IPS-18a (cell line): ENCODE results near the gene FOS.
A peak's percentile ranks its signal among the peaks of the same experiment; 100 is the strongest.

Experiments used
- H3K27ac ChIP-seq: one replicate; pipeline ENCODE4 v1.5.1; 2013; ENCODE audit warnings: low read length
- H3K27me3 ChIP-seq: one replicate; pipeline ENCODE4 v1.6.1; 2013; ENCODE audit warnings: mild to moderate bottlenecking, low read length; ENCODE audit not compliant: control insufficient read depth, insufficient read depth
- H3K36me3 ChIP-seq: one replicate; pipeline ENCODE4 v1.6.1; 2013; ENCODE audit warnings: low read depth, low read length; ENCODE audit not compliant: control insufficient read depth
- H3K4me1 ChIP-seq: one replicate; pipeline ENCODE4 v1.6.1; 2013; ENCODE audit warnings: low read depth, low read length; ENCODE audit not compliant: control insufficient read depth
- H3K4me3 ChIP-seq: one replicate; pipeline ENCODE4 v1.5.1; 2013; ENCODE audit warnings: low read length
- H3K9ac ChIP-seq: one replicate; pipeline ENCODE4 v1.6.1; 2013; ENCODE audit warnings: mild to moderate bottlenecking, low read length, moderate library complexity
- H3K9me3 ChIP-seq: one replicate; pipeline ENCODE4 v1.6.1; 2013; ENCODE audit warnings: low read depth, low read length; ENCODE audit not compliant: control insufficient read depth

FOS gene

GRCh38 chr14:75290851-75291250, 12.2 kb downstream of the FOS start:
- Histone ChIP-seq H3K27ac (no peak overlapping the region), H3K4me1 (peaks cover 15% of the 10 kb centered on the region), H3K36me3 (no peaks in the 10 kb centered on the region), H3K9ac (no peak overlapping the region), H3K9me3 (no peaks in the 10 kb centered on the region), H3K4me3 (no peak overlapping the region), H3K27me3 (no peaks in the 10 kb centered on the region)

- Histone ChIP-seq H3K4me3 (no peak overlapping the region), H3K9me3 (no peaks in the 10 kb centered on the region), H3K36me3 (no peaks in the 10 kb centered on the region), H3K4me1 (peaks cover 17% of the 10 kb centered on the region), H3K27ac (no peak overlapping the region), H3K27me3 (no peaks in the 10 kb centered on the region), H3K9ac (no peak overlapping the region)
Measured at GRCh38 chr14:75291331-75291730, 12.7 kb downstream of the FOS start.

GRCh38 chr14:75292101-75292563, 13.5 kb downstream of the FOS start:
- H3K4me3 ChIP-seq = no peak overlapping the region
- no peak overlapping the region for H3K9ac ChIP-seq
- H3K36me3 ChIP-seq = no peaks in the 10 kb centered on the region
- no peak overlapping the region for H3K27ac ChIP-seq
- no peaks in the 10 kb centered on the region for H3K27me3 ChIP-seq
- no peaks in the 10 kb centered on the region for H3K9me3 ChIP-seq
- H3K4me1 ChIP-seq = peaks cover 17% of the 10 kb centered on the region

- Histone ChIP-seq H3K36me3 (no peaks in the 10 kb centered on the region), H3K4me3 (no peak overlapping the region), H3K27me3 (no peaks in the 10 kb centered on the region), H3K27ac (no peak overlapping the region), H3K4me1 (peaks cover 11% of the 10 kb centered on the region), H3K9ac (no peak overlapping the region), H3K9me3 (no peaks in the 10 kb centered on the region)
Measured at GRCh38 chr14:75292886-75293285, 14.3 kb downstream of the FOS start.

DNA sequence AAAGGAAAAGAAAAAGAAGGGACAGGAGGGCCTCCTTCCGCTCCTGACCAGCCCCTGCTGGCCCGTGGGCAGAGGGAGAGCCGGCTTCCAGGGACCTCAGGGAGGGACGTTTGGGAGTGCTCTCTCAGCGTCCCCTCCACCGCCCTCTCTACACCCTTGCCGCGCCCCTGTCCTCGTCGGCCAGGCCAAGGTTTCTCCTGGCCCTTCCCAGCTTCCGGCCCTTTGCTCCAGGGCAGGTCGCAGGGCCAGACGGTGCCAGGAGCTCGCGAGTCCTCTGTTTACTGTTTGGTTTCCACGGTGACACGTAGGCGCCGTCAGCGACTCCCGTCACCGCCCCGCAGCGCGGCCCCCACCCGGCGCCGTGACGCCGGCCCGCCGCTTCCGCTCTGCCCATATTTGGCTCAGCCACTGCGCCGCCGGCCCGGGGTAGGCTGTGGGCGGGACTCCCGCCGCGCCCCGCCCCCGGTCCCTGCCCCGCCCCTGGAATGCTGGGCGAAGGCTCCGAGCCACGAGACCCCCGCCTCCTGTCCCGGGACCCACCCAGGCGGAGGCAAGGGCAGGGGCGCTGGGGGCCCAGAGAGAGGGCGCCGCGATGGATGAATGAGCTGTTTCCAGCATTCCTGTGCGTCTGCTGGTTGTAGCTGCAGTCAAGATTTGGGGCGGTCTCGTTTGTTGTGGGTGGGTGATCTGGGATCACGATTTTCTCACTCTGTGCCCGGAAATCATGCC, 15.5 kb downstream of the FOS start:
- H3K4me1 ChIP-seq = peaks cover 8% of the 10 kb centered on the region
- H3K27me3 ChIP-seq = no peaks in the 10 kb centered on the region
- no peaks in the 10 kb centered on the region for H3K36me3 ChIP-seq
- H3K4me3 ChIP-seq = peak overlapping the region; percentile 74
- peak overlapping the region; percentile 89 for H3K27ac ChIP-seq
- peak overlapping the region; percentile 90 for H3K9ac ChIP-seq
- H3K9me3 ChIP-seq = no peaks in the 10 kb centered on the region

GRCh38 chr14:75294649-75295033, 16.0 kb downstream of the FOS start:
- H3K4me3 ChIP-seq = peak overlapping the region; percentile 74
- H3K36me3 ChIP-seq = no peaks in the 10 kb centered on the region
- no peaks in the 10 kb centered on the region for H3K9me3 ChIP-seq
- H3K4me1 ChIP-seq = peaks cover 8% of the 10 kb centered on the region
- peak overlapping the region; percentile 89 for H3K27ac ChIP-seq
- H3K9ac ChIP-seq = peak overlapping the region; percentile 78
- no peaks in the 10 kb centered on the region for H3K27me3 ChIP-seq

DNA sequence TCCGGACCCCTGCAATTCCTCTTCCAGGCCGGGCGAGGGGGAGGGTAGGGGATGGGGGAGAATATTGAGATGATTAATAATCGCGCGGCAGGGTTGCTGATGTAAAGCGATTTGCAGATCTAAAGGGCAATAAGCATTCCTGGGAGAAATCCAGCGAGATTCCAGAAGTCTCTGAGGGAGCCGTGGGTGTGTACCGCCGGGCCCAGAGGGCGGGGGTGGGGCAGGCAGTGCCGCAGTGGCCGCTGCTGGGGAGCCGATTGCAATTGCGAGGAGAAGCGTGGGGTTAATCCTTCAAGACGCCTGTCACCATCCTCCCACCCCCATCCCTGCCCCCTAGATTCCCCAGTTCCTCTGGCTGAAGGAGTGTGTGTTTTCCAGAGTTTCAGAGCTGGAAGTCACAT, 16.4 kb downstream of the FOS start:
- no peaks in the 10 kb centered on the region for H3K27me3 ChIP-seq
- no peaks in the 10 kb centered on the region for H3K36me3 ChIP-seq
- H3K4me1 ChIP-seq = peaks cover 8% of the 10 kb centered on the region
- H3K4me3 ChIP-seq = peak overlapping the region; percentile 74
- no peaks in the 10 kb centered on the region for H3K9me3 ChIP-seq
- H3K27ac ChIP-seq = no peak overlapping the region
- H3K9ac ChIP-seq = peak overlapping the region; percentile 78

DNA sequence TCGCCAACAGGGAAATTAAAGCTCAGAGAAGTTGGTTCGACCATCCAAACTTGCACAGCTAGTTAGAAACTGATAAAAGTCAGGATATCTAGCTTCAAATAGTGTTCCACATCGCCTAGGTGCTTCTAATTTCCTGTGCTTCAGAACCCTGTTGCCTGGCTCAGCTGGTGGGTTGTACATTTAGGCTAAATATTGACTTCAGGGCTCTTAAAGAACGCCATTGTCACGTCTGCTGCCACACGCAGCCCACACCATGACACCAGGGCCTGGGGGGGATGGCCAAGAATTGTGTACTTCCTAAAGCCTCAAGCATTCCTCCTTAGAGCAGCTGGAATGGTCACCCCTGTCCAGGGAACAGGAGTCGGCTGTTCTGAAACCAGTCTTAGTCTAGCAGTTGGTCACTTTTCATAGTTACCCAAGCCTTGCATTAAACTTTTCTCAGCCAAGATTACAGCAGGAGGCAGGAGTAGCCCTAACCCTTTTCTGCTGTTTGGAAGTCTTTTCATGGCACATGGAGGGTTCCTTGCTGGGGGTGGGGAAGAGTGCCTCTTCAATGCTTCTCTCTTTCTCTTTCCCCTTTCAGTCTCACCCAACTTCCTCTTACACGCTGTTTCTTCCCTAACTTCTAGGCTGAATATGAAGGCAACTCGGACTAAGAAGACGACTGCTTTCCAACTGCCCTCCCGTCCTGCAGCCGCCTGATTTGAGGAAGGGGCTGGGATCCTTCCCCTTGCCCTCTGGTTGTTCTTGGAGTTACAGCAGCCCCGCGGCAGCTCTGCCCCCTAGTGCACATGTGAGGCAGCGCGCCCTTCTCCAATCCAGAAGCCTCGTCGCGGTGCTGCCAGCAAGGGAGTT, 17.1 kb downstream of the FOS start:
- H3K4me3 ChIP-seq = peak overlapping the region; percentile 74
- no peaks in the 10 kb centered on the region for H3K9me3 ChIP-seq
- H3K27ac ChIP-seq = no peak overlapping the region
- H3K4me1 ChIP-seq = peaks cover 8% of the 10 kb centered on the region
- no peaks in the 10 kb centered on the region for H3K36me3 ChIP-seq
- peak overlapping the region; percentile 78 for H3K9ac ChIP-seq
- no peaks in the 10 kb centered on the region for H3K27me3 ChIP-seq

DNA sequence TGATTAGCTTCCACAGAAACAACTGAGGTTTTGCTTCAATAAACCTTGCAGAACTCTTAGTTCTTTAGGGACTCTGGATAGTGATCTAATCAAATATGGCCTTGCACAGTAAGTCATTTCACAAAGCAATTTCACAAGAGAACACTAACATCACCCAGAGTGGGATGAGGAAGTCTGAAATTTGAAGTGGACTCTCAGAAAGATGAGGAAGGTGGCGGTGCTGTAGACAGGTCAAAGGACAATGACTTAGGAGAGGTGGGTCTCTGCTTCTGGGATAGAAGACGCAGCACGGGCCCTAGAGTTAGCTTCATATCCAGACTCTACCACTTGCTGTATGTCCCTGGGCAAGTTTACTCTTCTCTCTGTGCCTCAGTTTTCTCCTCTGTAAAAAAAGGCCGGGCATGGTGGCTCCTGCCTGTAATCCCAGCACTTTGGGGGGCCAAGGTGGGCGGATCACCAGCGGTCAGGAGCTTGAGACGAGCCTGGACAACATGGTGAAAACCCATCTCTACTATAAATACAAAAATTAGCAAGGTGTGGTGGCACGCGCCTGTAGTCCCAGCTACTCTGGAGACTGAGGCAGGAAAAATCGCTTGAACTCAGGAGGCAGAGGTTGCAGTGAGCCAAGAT, 18.9 kb downstream of the FOS start:
- H3K27ac ChIP-seq = no peak overlapping the region

GRCh38 chr14:75298187-75298965, 19.7 kb downstream of the FOS start:
- Histone ChIP-seq H3K9ac (no peak overlapping the region), H3K4me3 (no peak overlapping the region), H3K4me1 (peaks cover 8% of the 10 kb centered on the region), H3K27ac (no peak overlapping the region), H3K36me3 (no peaks in the 10 kb centered on the region), H3K27me3 (no peaks in the 10 kb centered on the region), H3K9me3 (no peaks in the 10 kb centered on the region)

More for the DNA sequence above, 18.9 kb downstream of the FOS start:
- Histone ChIP-seq H3K36me3 (no peaks in the 10 kb centered on the region), H3K4me3 (no peak overlapping the region), H3K4me1 (peaks cover 8% of the 10 kb centered on the region), H3K9me3 (no peaks in the 10 kb centered on the region), H3K9ac (no peak overlapping the region), H3K27me3 (no peaks in the 10 kb centered on the region)

DNA sequence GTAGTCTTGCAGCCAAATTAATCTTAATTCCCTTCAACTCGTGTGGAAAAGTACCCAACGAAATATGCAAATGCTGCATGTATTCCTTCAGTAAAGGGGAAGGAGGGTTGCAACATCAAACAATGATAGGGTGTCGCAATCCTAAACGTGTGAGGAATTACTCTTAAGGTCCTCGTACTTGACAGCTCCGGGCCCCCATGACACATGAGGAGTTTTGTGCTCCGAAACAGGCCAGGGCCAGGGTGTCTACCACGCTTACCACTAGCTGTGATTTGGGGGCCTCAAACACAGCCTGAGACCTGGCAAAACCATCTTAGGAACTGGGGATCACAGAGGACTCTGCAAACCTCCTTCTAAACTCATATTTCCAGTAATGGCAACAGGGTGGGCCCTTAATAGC, 20.4 kb downstream of the FOS start:
- no peaks in the 10 kb centered on the region for H3K27me3 ChIP-seq
- H3K9ac ChIP-seq = no peak overlapping the region
- peaks cover 8% of the 10 kb centered on the region for H3K4me1 ChIP-seq
- no peaks in the 10 kb centered on the region for H3K9me3 ChIP-seq
- no peak overlapping the region for H3K4me3 ChIP-seq
- no peaks in the 10 kb centered on the region for H3K36me3 ChIP-seq
- no peak overlapping the region for H3K27ac ChIP-seq
